Endothelial cell of umbilical vein (primary cell): ENCODE measurements around the gene LDLRAD2. TPM values are rescaled to one million over a fixed set of nuclear protein-coding genes. Genes with fewer than 3 reads are reported as not detected.
A peak's percentile ranks its signal among the peaks of the same experiment; 100 is the strongest.

Experiments
- BruUV-seq: library from RNA; stranded (reverse); fragments of 400-500 nt; replicated peaks from 2 replicates; lab custom pipeline; 2021; lab: Mats Ljungman, UMichigan
- CTCF ChIA-PET: fragments of 300-600, 350-600 bp; sonication (Branson Sonifier 250); formaldehyde crosslinking; loops from one replicate; lab custom pipeline; 2021; ENCODE audit warnings: antibody characterized with exemption, inconsistent platforms; lab: Charles Lee
- POLR2A ChIA-PET: fragments of 300-600, 350-600 bp; sonication (Branson Sonifier 250); formaldehyde crosslinking; loops from one replicate; lab custom pipeline; 2021; ENCODE audit warnings: antibody characterized with exemption, inconsistent platforms; lab: Charles Lee
- DNase-seq: peaks from one replicate; pipeline ENCODE4 v3.0.0-alpha.2; 2011; ENCODE audit warnings: low read depth, low spot score
- FAIRE-seq: peaks from 2 replicates; lab custom pipeline; 2011; peaks lifted over from hg19 to GRCh38; lab: Jason Lieb, UNC
- H2AFZ ChIP-seq: 2 replicates; pipeline ENCODE4 v1.6.0; 2012; ENCODE audit warnings: low read depth, low read length, control low read depth, inconsistent platforms
- H3K27ac ChIP-seq: 2 replicates; pipeline ENCODE4 v1.5.1; 2011; ENCODE audit warnings: low read depth, mild to moderate bottlenecking, control low read depth, low read length, moderate library complexity; ENCODE audit not compliant: insufficient read depth
- H3K27me3 ChIP-seq, 2 experiments: 2 replicates each; pipeline versions ENCODE4 v1.6.0 to v1.6.1; 2011; ENCODE audit warnings: low read length in 2 of 2, mixed read lengths in 1 of 2; ENCODE audit not compliant: control insufficient read depth in 2 of 2, insufficient read depth in 2 of 2
- H3K36me3 ChIP-seq, 2 experiments: 2 replicates in 1 of 2; 3 replicates in 1 of 2; pipeline ENCODE4 v1.5.1; 2011; ENCODE audit warnings: low read length in 2 of 2, mild to moderate bottlenecking in 1 of 2, moderate library complexity in 1 of 2; ENCODE audit not compliant: control insufficient read depth in 2 of 2, insufficient read depth in 2 of 2; ENCODE audit errors: extremely low read depth in 1 of 2
- H3K4me1 ChIP-seq: 3 replicates; pipeline ENCODE4 v1.5.1; 2011; ENCODE audit warnings: mild to moderate bottlenecking, low read length; ENCODE audit not compliant: control insufficient read depth, insufficient read depth; ENCODE audit errors: extremely low read depth
- H3K4me2 ChIP-seq: 2 replicates; pipeline ENCODE4 v1.6.1; 2011; ENCODE audit warnings: low read length, control low read depth, mixed read lengths; ENCODE audit not compliant: insufficient read depth
- H3K4me3 ChIP-seq, 3 experiments: fragments of 200-600 bp in 1 of 3; sonication (generic), shearing (Covaris generic) in 1 of 3; replicated peaks in 1 of 3; 2 replicates each; pipeline ENCODE4 v1.5.1; 2011 to 2016; ENCODE audit warnings: control low read depth in 3 of 3, low read length in 3 of 3, mild to moderate bottlenecking in 2 of 3, inconsistent platforms in 1 of 3, low read depth in 1 of 3, moderate library complexity in 1 of 3; ENCODE audit not compliant: insufficient read depth in 1 of 3
- H3K79me2 ChIP-seq: 2 replicates; pipeline ENCODE4 v1.6.0; 2012; ENCODE audit warnings: low read length, inconsistent platforms; ENCODE audit not compliant: control insufficient read depth, insufficient read depth
- H3K9ac ChIP-seq: replicated peaks from 2 replicates; pipeline ENCODE3; 2011; ENCODE audit warnings: low read length, control low read depth; ENCODE audit not compliant: insufficient read depth; ENCODE audit errors: extremely low read depth
- H3K9me1 ChIP-seq: replicated peaks from 3 replicates; pipeline ENCODE4 v1.6.0; 2011; ENCODE audit warnings: mild to moderate bottlenecking, low read length; ENCODE audit not compliant: control insufficient read depth, insufficient read depth; ENCODE audit errors: extremely low read depth
- H3K9me3 ChIP-seq: replicated peaks from 2 replicates; pipeline ENCODE4 v1.5.1; 2012; ENCODE audit warnings: low read length, inconsistent platforms; ENCODE audit not compliant: control insufficient read depth, insufficient read depth
- H4K20me1 ChIP-seq: replicated peaks from 2 replicates; pipeline ENCODE3; 2011; ENCODE audit warnings: mild to moderate bottlenecking, low read length; ENCODE audit not compliant: control insufficient read depth, insufficient read depth; ENCODE audit errors: extremely low read depth
- EZH2 ChIP-seq: IDR thresholded peaks from 2 replicates; pipeline ENCODE4 v1.6.1; 2012; ENCODE audit warnings: borderline replicate concordance, low read depth, mild to moderate bottlenecking, moderate library complexity, low read length, inconsistent platforms; ENCODE audit not compliant: severe bottlenecking
- FOS ChIP-seq: IDR thresholded peaks from 2 replicates; pipeline ENCODE4 v1.6.1; 2011; ENCODE audit warnings: mild to moderate bottlenecking, low read length, moderate library complexity, borderline replicate concordance; ENCODE audit not compliant: insufficient read depth
- POLR2A ChIP-seq: IDR thresholded peaks from 2 replicates; pipeline ENCODE4 v1.6.1; 2012; ENCODE audit warnings: low read depth, mild to moderate bottlenecking, control low read depth, low read length
- POLR2AphosphoS5 ChIP-seq: IDR thresholded peaks from 2 replicates; pipeline ENCODE4 v1.6.1; 2012; ENCODE audit warnings: low read depth, mild to moderate bottlenecking, control low read depth, low read length, moderate library complexity; ENCODE audit not compliant: insufficient read depth
- dilution Hi-C: fragments of 300-500 bp; cut with MboI; formaldehyde crosslinking; loops from one replicate; pipeline ENCODE4 v1.15.0; 2019; ENCODE audit warnings: low sequenced_read_pairs; ENCODE audit not compliant: extremely low pct_ligation_motif_present
- intact Hi-C: fragments of 100-400 bp; cut with micrococcal nuclease; formaldehyde crosslinking; loops from one replicate; pipeline ENCODE4 v1.10.0; 2022
- polyA plus RNA-seq, 4 experiments: library from polyadenylated mRNA; depleted of rRNA in 3 of 4; stranded (reverse) in 3 of 4; unstranded in 1 of 4; fragments of >200 nt; gene quantifications; 2 replicates each; pipeline versions ENCODE4 v1.2.1 to v1.2.3, GENCODE V29; 2011 to 2012; ENCODE audit warnings: missing spikeins in 1 of 4
- total RNA-seq: library from RNA; stranded (reverse); gene quantifications from 2 replicates; pipeline ENCODE4 v1.2.3, GENCODE V29; 2021
- TF ChIP-seq, protein P1 (sequence below), 2 donors: IDR thresholded peaks; 1 replicate in 1 of 2; 2 replicates in 1 of 2; pipeline ENCODE4 v1.5.1; 2011; ENCODE audit warnings: low read length in 2 of 2, mild to moderate bottlenecking in 2 of 2, moderate library complexity in 2 of 2, control low read depth in 1 of 2, inconsistent platforms in 1 of 2, low read depth in 1 of 2; ENCODE audit not compliant: insufficient read depth in 1 of 2; ENCODE audit errors: extremely low read depth in 1 of 2

Gene LDLRAD2
- total and polyA plus RNA-seq, 2 donors (not counting 3 experiments of a cell fraction or from before 2014, with no cell fraction given): 0.44 TPM; not detected in 1

DNA sequence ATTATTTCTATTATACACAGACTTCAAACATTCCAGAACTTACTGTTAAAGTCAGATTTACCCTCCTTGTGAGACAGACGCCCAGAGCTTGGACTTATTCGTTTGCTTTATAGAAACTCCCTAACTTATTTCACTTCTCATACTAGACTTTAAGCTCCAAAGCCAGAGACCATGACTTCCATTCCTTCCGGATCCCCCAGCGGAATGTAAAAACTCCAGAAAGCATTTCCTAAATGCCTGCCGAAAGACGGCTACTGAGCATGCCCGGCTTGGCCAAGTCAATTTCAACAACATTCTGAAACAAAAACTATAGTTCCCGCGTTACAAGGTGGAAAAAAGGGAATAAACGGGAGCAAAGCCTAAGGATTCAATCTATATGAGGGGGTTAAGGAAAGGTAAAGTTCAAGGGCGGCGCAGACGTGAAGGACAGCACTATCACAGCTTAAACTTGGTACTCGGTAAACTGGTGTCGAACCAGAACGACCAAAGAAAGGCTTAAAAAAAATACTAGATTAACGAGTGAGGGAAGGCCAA is 30.2 kb upstream of the LDLRAD2 start:
- no peak for TF ChIP-seq EZH2
- TF ChIP-seq, protein P1, sequence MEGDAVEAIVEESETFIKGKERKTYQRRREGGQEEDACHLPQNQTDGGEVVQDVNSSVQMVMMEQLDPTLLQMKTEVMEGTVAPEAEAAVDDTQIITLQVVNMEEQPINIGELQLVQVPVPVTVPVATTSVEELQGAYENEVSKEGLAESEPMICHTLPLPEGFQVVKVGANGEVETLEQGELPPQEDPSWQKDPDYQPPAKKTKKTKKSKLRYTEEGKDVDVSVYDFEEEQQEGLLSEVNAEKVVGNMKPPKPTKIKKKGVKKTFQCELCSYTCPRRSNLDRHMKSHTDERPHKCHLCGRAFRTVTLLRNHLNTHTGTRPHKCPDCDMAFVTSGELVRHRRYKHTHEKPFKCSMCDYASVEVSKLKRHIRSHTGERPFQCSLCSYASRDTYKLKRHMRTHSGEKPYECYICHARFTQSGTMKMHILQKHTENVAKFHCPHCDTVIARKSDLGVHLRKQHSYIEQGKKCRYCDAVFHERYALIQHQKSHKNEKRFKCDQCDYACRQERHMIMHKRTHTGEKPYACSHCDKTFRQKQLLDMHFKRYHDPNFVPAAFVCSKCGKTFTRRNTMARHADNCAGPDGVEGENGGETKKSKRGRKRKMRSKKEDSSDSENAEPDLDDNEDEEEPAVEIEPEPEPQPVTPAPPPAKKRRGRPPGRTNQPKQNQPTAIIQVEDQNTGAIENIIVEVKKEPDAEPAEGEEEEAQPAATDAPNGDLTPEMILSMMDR (IDR thresholded peaks at IDR 0.05; ENCODE audit: extremely low read depth in 1 of 2, insufficient read depth in 1 of 2, low read depth in 1 of 2, low read length in 2 of 2): no peak
- no peak for TF ChIP-seq POLR2A
- peak; percentile 32 for TF ChIP-seq POLR2AphosphoS5
- no peak for TF ChIP-seq FOS
- H3K9me3 ChIP-seq: no peaks in the 10 kb centered on the region
- no peaks in the 10 kb centered on the region for H3K27me3 ChIP-seq
- H3K9me1 ChIP-seq: no peaks in the 10 kb centered on the region
- POLR2A ChIA-PET: interaction anchor here (1.1 to 2.6 kb wide), 2 partner anchors 17 to 21 kb away, joined by 5 to 20 read pairs; no protein-coding TSS in a partner anchor
- CTCF ChIA-PET: interaction anchor here (0.8 to 2.8 kb wide), 22 partner anchors 9 to 101 kb away, joined by 3 to 28 read pairs (median 6); no protein-coding TSS in a partner anchor
- dilution Hi-C loops: no loop called here
- H3K4me2 ChIP-seq: peak overlapping the region; percentile 78
- peak overlapping the region; percentile 99 for H3K27ac ChIP-seq
- peaks cover 51% of the 10 kb centered on the region for H3K79me2 ChIP-seq
- no peaks in the 10 kb centered on the region for H4K20me1 ChIP-seq
- intact Hi-C loops: loop anchor here (1.0 to 5.0 kb wide), 4 partner anchors 33 to 155 kb away; partner anchors contain the start of gene HSPG2
- H3K9ac ChIP-seq: peak overlapping the region; percentile 99
- no TSS peak for BruUV-seq
- H3K4me3 ChIP-seq: peak overlapping the region; percentile 86 to 98 (median 97)
- no peaks in the 10 kb centered on the region for H3K36me3 ChIP-seq
- FAIRE-seq (peak; percentile 58), DNase-seq (peak; percentile 85)
- H3K4me1 ChIP-seq: peaks cover 6% of the 10 kb centered on the region
- H2AFZ ChIP-seq: no peak overlapping the region
